Neutrophil (primary cell): ENCODE results near the gene SELPLG.
"Not testable (repeated sequence)": the region's sequence is repeated elsewhere in the genome, so short reads cannot be mapped to it uniquely, and the experiment has no call there.

Experiments used
- H3K27ac ChIP-seq: fragments of 200-600 bp; sonication (generic); 2 replicates; pipeline ENCODE4 v1.5.1; 2016; ENCODE audit warnings: mild to moderate bottlenecking, moderate library complexity
- H3K27me3 ChIP-seq: fragments of 200-600 bp; sonication (generic); 2 replicates; pipeline ENCODE4 v1.6.0; 2016; ENCODE audit warnings: mild to moderate bottlenecking
- H3K36me3 ChIP-seq: fragments of 200-600 bp; sonication (generic); 2 replicates; pipeline ENCODE4 v1.5.1; 2017
- H3K4me1 ChIP-seq, 2 experiments: fragments of 200-600 bp in 1 of 2; sonication (generic) in 1 of 2; 1 replicate in 1 of 2; 2 replicates in 1 of 2; pipeline versions ENCODE4 v1.5.1 to v1.6.1; 2013 to 2016; ENCODE audit warnings: low read depth in 1 of 2, low read length in 1 of 2, mild to moderate bottlenecking in 1 of 2, moderate library complexity in 1 of 2; ENCODE audit not compliant: control insufficient read depth in 1 of 2, insufficient read depth in 1 of 2
- H3K4me3 ChIP-seq, 2 experiments: fragments of 200-600 bp in 1 of 2; sonication (generic) in 1 of 2; 1 replicate in 1 of 2; 2 replicates in 1 of 2; pipeline ENCODE4 v1.5.1; 2013 to 2016; ENCODE audit warnings: low read depth in 1 of 2, low read length in 1 of 2, mild to moderate bottlenecking in 1 of 2, moderate library complexity in 1 of 2
- H3K9me3 ChIP-seq: fragments of 200-600 bp; sonication (generic); 2 replicates; pipeline ENCODE4 v1.5.1; 2016
- CTCF ChIP-seq: fragments of 200-600 bp; sonication (generic); IDR thresholded peaks from 2 replicates; pipeline ENCODE4 v1.5.1; 2016; ENCODE audit warnings: antibody characterized with exemption

Gene SELPLG

GRCh38 chr12:108635997-108636808 is 2.5 kb upstream of the SELPLG start:
- H3K9me3 ChIP-seq, result no peaks in the 10 kb centered on the region
- H3K36me3 ChIP-seq, result no peaks in the 10 kb centered on the region
- peak overlapping the region; percentile 76 to 91 for H3K4me3 ChIP-seq
- no peaks in the 10 kb centered on the region for H3K27me3 ChIP-seq
- peak overlapping the region; percentile 98 for H3K27ac ChIP-seq
- H3K4me1 ChIP-seq, result peaks cover 52 to 72% of the 10 kb centered on the region in 2 experiments
- no peak for TF ChIP-seq CTCF

GRCh38 chr12:108635201-108635996 is 1.7 kb upstream of the SELPLG start:
- Histone ChIP-seq H3K4me1 (peaks cover 54 to 80% of the 10 kb centered on the region in 2 experiments), H3K36me3 (peaks cover 5% of the 10 kb centered on the region), H3K27ac (peak overlapping the region; percentile 98), H3K27me3 (no peaks in the 10 kb centered on the region), H3K4me3 (peak overlapping the region; percentile 76 to 91), H3K9me3 (no peaks in the 10 kb centered on the region)
- TF ChIP-seq CTCF, result peak; percentile 16

- no peak for TF ChIP-seq CTCF
- peaks cover 65 to 91% of the 10 kb centered on the region in 2 experiments for H3K4me1 ChIP-seq
These were observed 652 bp upstream of the SELPLG start for GRCh38 chr12:108634341-108634751.

GRCh38 chr12:108633081-108633533 is 587 bp downstream of the SELPLG start:
- Histone ChIP-seq H3K4me3 (peak overlapping the region; percentile 76 to 91), H3K27me3 (no peaks in the 10 kb centered on the region), H3K4me1 (peaks cover 73 to 99% of the 10 kb centered on the region in 2 experiments), H3K36me3 (peaks cover 23% of the 10 kb centered on the region), H3K27ac (peak overlapping the region; percentile 98), H3K9me3 (no peaks in the 10 kb centered on the region)
- no peak for TF ChIP-seq CTCF

More at GRCh38 chr12:108634341-108634751, 652 bp upstream of the SELPLG start:
- Histone ChIP-seq H3K27me3 (no peaks in the 10 kb centered on the region), H3K36me3 (peaks cover 12% of the 10 kb centered on the region), H3K27ac (peak overlapping the region; percentile 98), H3K9me3 (no peaks in the 10 kb centered on the region), H3K4me3 (peak overlapping the region; percentile 76 to 91)

GRCh38 chr12:108631261-108631660 is 2.4 kb downstream of the SELPLG start:
- H3K4me1 ChIP-seq, result peaks cover 72 to 99% of the 10 kb centered on the region in 2 experiments
- peak overlapping the region; percentile 76 to 91 for H3K4me3 ChIP-seq
- H3K36me3 ChIP-seq, result peaks cover 40% of the 10 kb centered on the region
- peak overlapping the region; percentile 98 for H3K27ac ChIP-seq
- not testable (repeated sequence) for H3K27me3 ChIP-seq, H3K9me3 ChIP-seq
